ENCODE data around the gene SPOCK1. TPM values are rescaled to one million over a fixed set of nuclear protein-coding genes. Genes with fewer than 3 reads are reported as not detected.

SPOCK1 gene
- total RNA-seq, 1 experiment from 2014 or later, result 10.9 TPM

- Histone ChIP-seq H3T11ph (ENCODE audit: low read length) (no peak overlapping the region), H2BK15ac (ENCODE audit: low read depth, low read length) (no peak overlapping the region), H2BK120ac (ENCODE audit: low read depth, low read length, poor library complexity, severe bottlenecking) (no peak overlapping the region), H3K27me3 (ENCODE audit: insufficient read depth, low read length) (no peaks in the 10 kb centered on the region), H3K79me1 (ENCODE audit: insufficient read depth, low read depth, low read length, poor library complexity, severe bottlenecking) (no peaks in the 10 kb centered on the region), H3K18ac (ENCODE audit: insufficient read length, low read depth, low read length) (no peak overlapping the region), H3K14ac (ENCODE audit: insufficient read depth, low read length) (no peak overlapping the region), H2BK5ac (ENCODE audit: insufficient read length, low read length) (no peak overlapping the region), H4K91ac (ENCODE audit: insufficient read length, low read depth, low read length) (no peak overlapping the region), H2AK5ac (ENCODE audit: insufficient read length, low read length) (no peak overlapping the region), H3K56ac (ENCODE audit: insufficient read length, low read depth, low read length) (no peak overlapping the region), H3K4ac (ENCODE audit: low read depth, low read length) (no peak overlapping the region), H2BK12ac (ENCODE audit: insufficient read length, low read depth, low read length) (no peak overlapping the region), H3K9me3 (ENCODE audit: control insufficient read depth, low read depth, low read length) (no peaks in the 10 kb centered on the region), H4K8ac (replicated peaks; ENCODE audit: insufficient read length, low read depth, low read length) (no peak overlapping the region), H3K79me2 (ENCODE audit: insufficient read depth, low read length) (no peaks in the 10 kb centered on the region), H2AFZ (ENCODE audit: low read length) (no peak overlapping the region), H2BK20ac (ENCODE audit: low read depth, low read length, poor library complexity, severe bottlenecking) (no peak overlapping the region), H3K9ac (ENCODE audit: extremely low read depth, insufficient read length, low read length) (no peak overlapping the region), H3K4me2 (ENCODE audit: insufficient read depth, insufficient read length, low read length) (no peak overlapping the region), H4K5ac (ENCODE audit: insufficient read length, low read depth, low read length) (no peak overlapping the region), H3K23me2 (ENCODE audit: insufficient read length, low read depth, low read length, poor library complexity, severe bottlenecking) (no peaks in the 10 kb centered on the region), H3K23ac (ENCODE audit: insufficient read length, low read depth, low read length) (no peak overlapping the region), H3K4me1 (ENCODE audit: insufficient read depth, low read length) (peaks cover 2% of the 10 kb centered on the region; the same call in 1 of the 2 replicates), H4K20me1 (ENCODE audit: control insufficient read depth, insufficient read depth, insufficient read length) (no peaks in the 10 kb centered on the region), H3K27ac (ENCODE audit: insufficient read length, low read depth, low read length) (no peak overlapping the region)
- peak overlapping the region in 1 of 3 experiments; percentile 56; a peak in 1 of 7 replicates for H3K27ac Mint-ChIP-seq
- H3K9me3 Mint-ChIP-seq, result no peaks in the 10 kb centered on the region
- H3K27me3 Mint-ChIP-seq (ENCODE audit: low read depth), result peaks cover 6% of the 10 kb centered on the region
- no peak for TF ChIP-seq CTCF (conservative IDR thresholded peaks at IDR 0.05)
- H3K36me3 Mint-ChIP-seq (ENCODE audit: insufficient read depth in 1 of 3, low read depth in 3 of 3), result no peaks in the 10 kb centered on the region
- no peak overlapping the region for H3K4me3 Mint-ChIP-seq
- H3K4me1 Mint-ChIP-seq, result no peaks in the 10 kb centered on the region
- no peak for DNase-seq
Measured at GRCh38 chr5:137504916-137505315, 5.8 kb upstream of the SPOCK1 start.

Data from H9 (cell line).